ENCODE data around the gene TUBGCP2. TPM values are rescaled to one million over a fixed set of nuclear protein-coding genes. Genes with fewer than 3 reads are reported as not detected.

Gene TUBGCP2
- total RNA-seq, 1 donor from 2014 or later, result 56.2 TPM

DNA sequence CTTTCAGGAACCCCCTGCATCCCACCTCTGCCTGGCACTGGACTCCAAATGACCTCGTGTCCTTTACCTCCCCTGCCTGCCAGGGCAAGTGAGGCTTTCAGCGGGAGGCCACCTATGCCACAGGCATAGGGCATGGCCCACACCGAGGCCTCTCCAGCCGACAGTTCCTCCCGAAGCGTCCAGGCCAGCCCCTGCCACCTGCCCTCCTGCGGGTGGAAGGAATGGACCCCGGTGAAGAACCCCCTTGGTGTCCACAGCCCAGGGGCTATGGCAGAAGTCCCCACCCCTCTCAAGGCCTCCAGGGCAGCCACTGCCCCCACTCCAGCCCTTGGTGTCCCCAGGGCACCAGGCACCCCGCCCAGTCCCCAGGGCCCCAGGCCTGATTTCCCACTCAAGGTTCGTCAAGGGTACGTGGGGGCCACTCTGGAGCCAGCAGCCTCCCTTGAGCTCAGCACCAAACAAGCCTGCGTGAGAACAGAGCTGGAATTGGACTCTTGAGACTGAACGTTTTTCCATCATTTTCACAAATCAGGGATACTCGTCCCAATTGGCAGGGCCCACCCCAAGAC is 46.1 kb upstream of the TUBGCP2 start:
- Histone ChIP-seq H3K36me3 (ENCODE audit: insufficient read depth, low read length) (no peaks in the 10 kb centered on the region), H4K20me1 (ENCODE audit: insufficient read depth, low read length) (peaks cover 7% of the 10 kb centered on the region), H3K4me1 (ENCODE audit: insufficient read depth, low read length) (peaks cover 9% of the 10 kb centered on the region), H3K27me3 (ENCODE audit: insufficient read depth, low read length) (no peaks in the 10 kb centered on the region), H2AFZ (ENCODE audit: low read depth, low read length) (no peak overlapping the region), H3K27ac (ENCODE audit: low read depth, low read length) (no peak overlapping the region), H3K9me3 (ENCODE audit: insufficient read depth, low read depth, low read length) (no peaks in the 10 kb centered on the region), H3K4me3 (ENCODE audit: insufficient read depth, low read depth, low read length) (no peak overlapping the region), H3K9ac (ENCODE audit: low read length) (no peak overlapping the region), H3K79me2 (ENCODE audit: insufficient read depth, low read length) (peaks cover 5% of the 10 kb centered on the region), H3K4me2 (ENCODE audit: low read length) (no peak overlapping the region)
- FAIRE-seq, result no peak
- no peaks in the 10 kb centered on the region for H3K27me3 Mint-ChIP-seq (ENCODE audit: low read depth, unreplicated experiment)
- H3K27ac Mint-ChIP-seq (ENCODE audit: unreplicated experiment), result no peak overlapping the region
- H3K4me3 Mint-ChIP-seq (ENCODE audit: unreplicated experiment), result no peak overlapping the region
- H3K4me1 Mint-ChIP-seq (ENCODE audit: low read depth, unreplicated experiment), result no peaks in the 10 kb centered on the region
- no peak for DNase-seq (ENCODE audit: low read depth)
- TF ChIP-seq EZH2 (IDR thresholded peaks at IDR 0.05; ENCODE audit: insufficient read depth, low read length), result no peak
- TF ChIP-seq, protein P1, sequence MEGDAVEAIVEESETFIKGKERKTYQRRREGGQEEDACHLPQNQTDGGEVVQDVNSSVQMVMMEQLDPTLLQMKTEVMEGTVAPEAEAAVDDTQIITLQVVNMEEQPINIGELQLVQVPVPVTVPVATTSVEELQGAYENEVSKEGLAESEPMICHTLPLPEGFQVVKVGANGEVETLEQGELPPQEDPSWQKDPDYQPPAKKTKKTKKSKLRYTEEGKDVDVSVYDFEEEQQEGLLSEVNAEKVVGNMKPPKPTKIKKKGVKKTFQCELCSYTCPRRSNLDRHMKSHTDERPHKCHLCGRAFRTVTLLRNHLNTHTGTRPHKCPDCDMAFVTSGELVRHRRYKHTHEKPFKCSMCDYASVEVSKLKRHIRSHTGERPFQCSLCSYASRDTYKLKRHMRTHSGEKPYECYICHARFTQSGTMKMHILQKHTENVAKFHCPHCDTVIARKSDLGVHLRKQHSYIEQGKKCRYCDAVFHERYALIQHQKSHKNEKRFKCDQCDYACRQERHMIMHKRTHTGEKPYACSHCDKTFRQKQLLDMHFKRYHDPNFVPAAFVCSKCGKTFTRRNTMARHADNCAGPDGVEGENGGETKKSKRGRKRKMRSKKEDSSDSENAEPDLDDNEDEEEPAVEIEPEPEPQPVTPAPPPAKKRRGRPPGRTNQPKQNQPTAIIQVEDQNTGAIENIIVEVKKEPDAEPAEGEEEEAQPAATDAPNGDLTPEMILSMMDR (IDR thresholded peaks at IDR 0.05; ENCODE audit: insufficient read depth, low read depth, low read length), result no peak
- no peaks in the 10 kb centered on the region for H3K9me3 Mint-ChIP-seq (ENCODE audit: unreplicated experiment)
- H3K36me3 Mint-ChIP-seq (ENCODE audit: low read depth, unreplicated experiment), result no peaks in the 10 kb centered on the region

DNA sequence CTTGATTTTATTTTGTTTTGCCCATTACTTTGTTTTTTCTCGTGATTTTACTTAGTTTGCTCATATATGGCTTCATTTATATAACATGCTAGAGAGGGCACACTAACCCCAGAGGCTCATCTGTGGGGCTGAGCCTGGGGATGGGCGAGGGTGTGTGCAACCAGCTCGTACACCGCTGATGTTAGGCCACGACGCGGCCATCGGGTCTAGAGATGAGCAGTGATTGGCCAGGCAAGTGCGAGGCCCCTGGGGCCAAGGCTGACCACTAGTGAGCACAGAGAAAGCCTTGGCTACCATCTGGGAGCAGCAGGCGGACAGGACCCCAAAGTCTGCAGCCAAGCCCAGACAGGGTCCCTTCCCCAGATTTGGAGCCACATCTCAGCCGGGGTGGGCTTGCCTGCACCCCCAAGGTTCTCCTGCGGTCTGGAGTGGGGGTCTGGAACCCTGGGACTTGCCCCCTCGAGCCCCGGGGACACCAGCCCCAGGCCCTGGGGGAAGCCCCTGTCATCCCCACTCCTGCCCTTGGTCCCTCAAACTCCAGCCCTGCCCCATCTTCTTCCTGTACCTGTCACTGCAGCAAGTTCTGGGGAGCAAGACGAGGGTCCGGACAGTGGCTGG is 45.4 kb upstream of the TUBGCP2 start:
- Histone ChIP-seq H3K4me3 (ENCODE audit: insufficient read depth, low read depth, low read length) (no peak overlapping the region), H3K27ac (ENCODE audit: low read depth, low read length) (no peak overlapping the region), H3K79me2 (ENCODE audit: insufficient read depth, low read length) (peaks cover 5% of the 10 kb centered on the region), H4K20me1 (ENCODE audit: insufficient read depth, low read length) (peaks cover 7% of the 10 kb centered on the region), H3K9ac (ENCODE audit: low read length) (no peak overlapping the region), H3K36me3 (ENCODE audit: insufficient read depth, low read length) (no peaks in the 10 kb centered on the region), H3K4me2 (ENCODE audit: low read length) (no peak overlapping the region), H3K9me3 (ENCODE audit: insufficient read depth, low read depth, low read length) (no peaks in the 10 kb centered on the region), H3K27me3 (ENCODE audit: insufficient read depth, low read length) (no peaks in the 10 kb centered on the region), H2AFZ (ENCODE audit: low read depth, low read length) (no peak overlapping the region), H3K4me1 (ENCODE audit: insufficient read depth, low read length) (peaks cover 9% of the 10 kb centered on the region)
- no peaks in the 10 kb centered on the region for H3K9me3 Mint-ChIP-seq (ENCODE audit: unreplicated experiment)
- no peaks in the 10 kb centered on the region for H3K36me3 Mint-ChIP-seq (ENCODE audit: low read depth, unreplicated experiment)
- H3K4me3 Mint-ChIP-seq (ENCODE audit: unreplicated experiment), result no peak overlapping the region
- FAIRE-seq, result no peak
- peak overlapping the region; percentile 87 for H3K27ac Mint-ChIP-seq (ENCODE audit: unreplicated experiment)
- TF ChIP-seq, protein P1 (IDR thresholded peaks at IDR 0.05; ENCODE audit: insufficient read depth, low read depth, low read length), result no peak
- TF ChIP-seq EZH2 (IDR thresholded peaks at IDR 0.05; ENCODE audit: insufficient read depth, low read length), result no peak
- H3K27me3 Mint-ChIP-seq (ENCODE audit: low read depth, unreplicated experiment), result no peaks in the 10 kb centered on the region
- no peak for DNase-seq (ENCODE audit: low read depth)
- H3K4me1 Mint-ChIP-seq (ENCODE audit: low read depth, unreplicated experiment), result no peaks in the 10 kb centered on the region
